ENCODE results near the gene CBARP.

Gene CBARP

GRCh38 chr19:1274852-1275259 lies 37.1 kb upstream of the CBARP start (continued):
- TF ChIP-seq HOXC10 (CRISPR knock-in tag; IDR thresholded peaks at IDR 0.05) (no peak), ZBTB20 (tag by site-specific recombination; IDR thresholded peaks at IDR 0.05) (peak; percentile 100), CTCF (tag by site-specific recombination; IDR thresholded peaks at IDR 0.05) (peak; percentile 48), ZBTB48 (tag by site-specific recombination; IDR thresholded peaks at IDR 0.05) (no peak; the same call in 1 of the 2 replicates), ZNF350 (tag by site-specific recombination; IDR thresholded peaks at IDR 0.05) (no peak), ZNF548 (tag by site-specific recombination; IDR thresholded peaks at IDR 0.05) (no peak), SCRT2 (tag by site-specific recombination; IDR thresholded peaks at IDR 0.05) (no peak), OSR2 (tag by site-specific recombination; IDR thresholded peaks at IDR 0.05) (no peak), ZNF398 (tag by site-specific recombination; IDR thresholded peaks at IDR 0.05) (peak; percentile 52), ZNF660 (tag by site-specific recombination; IDR thresholded peaks at IDR 0.05) (no peak; the same call in 1 of the 2 replicates), ZNF175 (tag by site-specific recombination; IDR thresholded peaks at IDR 0.05) (no peak), ZNF549 (tag by site-specific recombination; IDR thresholded peaks at IDR 0.05) (no peak), ZNF785 (tag by site-specific recombination; IDR thresholded peaks at IDR 0.05) (peak; percentile 80; the same call in 1 of the 2 replicates), ZBTB26 (tag by site-specific recombination; optimal IDR thresholded peaks at IDR 0.05) (no peak), ZNF223 (tag by site-specific recombination; IDR thresholded peaks at IDR 0.05) (no peak), ZNF48 (tag by site-specific recombination; IDR thresholded peaks at IDR 0.05) (no peak), ZNF140 (tag by site-specific recombination; IDR thresholded peaks at IDR 0.05) (no peak), RBAK (tag by site-specific recombination; IDR thresholded peaks at IDR 0.05) (no peak), ZBTB1 (tag by site-specific recombination; IDR thresholded peaks at IDR 0.05) (peak; percentile 61; the same call in 1 of the 2 replicates), ZBTB8A (tag by site-specific recombination; IDR thresholded peaks at IDR 0.05) (no peak), ZFP3 (tag by site-specific recombination; IDR thresholded peaks at IDR 0.05; ENCODE audit: low read depth) (no peak), TCF7L2 (IDR thresholded peaks at IDR 0.05; ENCODE audit: borderline replicate concordance, low read depth, low read length) (no peak), ZNF580 (tag by site-specific recombination; IDR thresholded peaks at IDR 0.05) (0 out of 2 replicates have a peak, but pooled peaks have one; percentile 20), ZNF776 (tag by site-specific recombination; IDR thresholded peaks at IDR 0.05; ENCODE audit: borderline replicate concordance) (no peak), ZNF132 (tag by site-specific recombination; IDR thresholded peaks at IDR 0.05; ENCODE audit: borderline replicate concordance) (no peak), ZNF155 (tag by site-specific recombination; IDR thresholded peaks at IDR 0.05) (no peak), ZFP69B (tag by site-specific recombination; IDR thresholded peaks at IDR 0.05) (peak; percentile 64; the same call in 1 of the 2 replicates), ZNF76 (tag by site-specific recombination; IDR thresholded peaks at IDR 0.05; ENCODE audit: borderline replicate concordance, low read depth) (no peak), ATF2 (tag by site-specific recombination; IDR thresholded peaks at IDR 0.05; ENCODE audit: low read depth) (no peak), SP2 (tag by site-specific recombination; IDR thresholded peaks at IDR 0.05) (peak; percentile 33; the same call in 1 of the 2 replicates), ZNF544 (tag by site-specific recombination; IDR thresholded peaks at IDR 0.05) (no peak), ZNF292 (tag by site-specific recombination; IDR thresholded peaks at IDR 0.05; ENCODE audit: borderline replicate concordance, low read depth) (no peak), ZBTB21 (tag by site-specific recombination; IDR thresholded peaks at IDR 0.05) (no peak; the same call in 1 of the 2 replicates), MZF1 (tag by site-specific recombination; IDR thresholded peaks at IDR 0.05; ENCODE audit: borderline replicate concordance) (no peak; the same call in 1 of the 2 replicates), ZNF658 (tag by site-specific recombination; IDR thresholded peaks at IDR 0.05) (no peak), ZNF423 (tag by site-specific recombination; IDR thresholded peaks at IDR 0.05) (peak; percentile 19; the same call in 1 of the 2 replicates), ZNF747 (tag by site-specific recombination; IDR thresholded peaks at IDR 0.05) (no peak)

Data from HEK293 (cell line).